ENCODE data around the gene LRRD1. TPM values are rescaled to one million over a fixed set of nuclear protein-coding genes. Genes with fewer than 3 reads are reported as not detected.

LRRD1 gene
- total and polyA plus RNA-seq, 9 of the 15 experiments (the other 6 are each of a cell fraction or from before 2014, with no cell fraction given) = 0.07 to 0.15 TPM; not detected in 7

- peak in 2 of 3 experiments; percentile 38 to 66 for TF ChIP-seq YY1 (IDR thresholded peaks at IDR 0.05; ENCODE audit: borderline replicate concordance in 1 of 3, control insufficient read depth in 1 of 3, extremely low read depth in 1 of 3, insufficient read depth in 3 of 3, insufficient read length in 1 of 3, insufficient replicate concordance in 2 of 3, low read depth in 1 of 3, low read length in 2 of 3)
- no peak for TF ChIP-seq HEY1 (CRISPR knock-in tag; IDR thresholded peaks at IDR 0.05; ENCODE audit: borderline replicate concordance)
- no peak for TF ChIP-seq ZNF280B (CRISPR knock-in tag; IDR thresholded peaks at IDR 0.05)
- TF ChIP-seq U2AF2 (optimal IDR thresholded peaks at IDR 0.05; ENCODE audit: low read depth, low read length) = no peak
- TF ChIP-seq ZBTB12 (CRISPR knock-in tag; IDR thresholded peaks at IDR 0.05) = peak; percentile 88
- peak; percentile 94 for TF ChIP-seq MGA (IDR thresholded peaks at IDR 0.05)
- peak; percentile 95; the same call in 1 of the 2 replicates for TF ChIP-seq NBN (IDR thresholded peaks at IDR 0.05; ENCODE audit: low read depth)
- no peak for TF ChIP-seq HMBOX1 (IDR thresholded peaks at IDR 0.05)
- peak; percentile 50 for TF ChIP-seq FOSL1 (tag; conservative IDR thresholded peaks at IDR 0.05)
- TF ChIP-seq SRSF7 (optimal IDR thresholded peaks at IDR 0.05; ENCODE audit: low read depth, low read length) = no peak
Measured at GRCh38 chr7:92134271-92135051, 44.5 kb downstream of the LRRD1 start, which contains the start of gene CYP51A1 (continued).

Data from K562 (cell line).